Loucy (cell line): Measurements from ENCODE around the gene RPRD1A.

ENCODE experiments used
- EZH2phosphoT487 ChIP-seq: fragments of 200-600 bp; IDR thresholded peaks from 2 replicates; pipeline ENCODE4 v1.6.1; 2018; ENCODE audit warnings: antibody characterized with exemption, mild to moderate bottlenecking, moderate library complexity, borderline replicate concordance
- TF ChIP-seq, protein P1 (sequence below): fragments of 200-600 bp; sonication (generic); conservative IDR thresholded peaks from 2 replicates; pipeline ENCODE4 v1.5.1; 2014; ENCODE audit warnings: mild to moderate bottlenecking, antibody characterized with exemption, low read length

DNA sequence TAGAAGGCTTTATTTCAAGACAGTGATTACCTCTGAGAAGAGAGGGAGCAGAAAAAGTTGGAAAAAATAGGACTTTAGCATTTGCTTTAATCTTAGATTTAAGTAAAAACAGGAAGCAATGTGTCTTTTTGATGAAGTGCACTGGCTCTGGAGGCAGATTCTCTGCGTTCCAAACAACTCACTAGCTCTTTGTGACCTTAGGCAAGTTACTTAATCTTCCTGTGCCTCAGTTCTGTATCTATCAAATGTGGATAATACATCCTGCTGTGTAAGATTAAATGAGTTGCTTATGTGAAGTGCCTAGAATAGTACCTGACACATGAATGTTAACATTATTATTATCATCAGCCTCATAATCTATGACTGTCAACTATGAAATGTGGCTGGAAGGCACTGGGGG, 42.3 kb downstream of the RPRD1A start:
- TF ChIP-seq, protein P1, sequence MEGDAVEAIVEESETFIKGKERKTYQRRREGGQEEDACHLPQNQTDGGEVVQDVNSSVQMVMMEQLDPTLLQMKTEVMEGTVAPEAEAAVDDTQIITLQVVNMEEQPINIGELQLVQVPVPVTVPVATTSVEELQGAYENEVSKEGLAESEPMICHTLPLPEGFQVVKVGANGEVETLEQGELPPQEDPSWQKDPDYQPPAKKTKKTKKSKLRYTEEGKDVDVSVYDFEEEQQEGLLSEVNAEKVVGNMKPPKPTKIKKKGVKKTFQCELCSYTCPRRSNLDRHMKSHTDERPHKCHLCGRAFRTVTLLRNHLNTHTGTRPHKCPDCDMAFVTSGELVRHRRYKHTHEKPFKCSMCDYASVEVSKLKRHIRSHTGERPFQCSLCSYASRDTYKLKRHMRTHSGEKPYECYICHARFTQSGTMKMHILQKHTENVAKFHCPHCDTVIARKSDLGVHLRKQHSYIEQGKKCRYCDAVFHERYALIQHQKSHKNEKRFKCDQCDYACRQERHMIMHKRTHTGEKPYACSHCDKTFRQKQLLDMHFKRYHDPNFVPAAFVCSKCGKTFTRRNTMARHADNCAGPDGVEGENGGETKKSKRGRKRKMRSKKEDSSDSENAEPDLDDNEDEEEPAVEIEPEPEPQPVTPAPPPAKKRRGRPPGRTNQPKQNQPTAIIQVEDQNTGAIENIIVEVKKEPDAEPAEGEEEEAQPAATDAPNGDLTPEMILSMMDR, result no peak
- TF ChIP-seq EZH2phosphoT487, result no peak
